Astrocyte (in vitro differentiated cells and primary cell): ENCODE data around the gene EPN3.

ENCODE experiments used
- CTCF ChIP-seq: IDR thresholded peaks from 2 replicates; pipeline ENCODE4 v1.5.1; 2011; ENCODE audit warnings: low read depth, mild to moderate bottlenecking, inconsistent platforms, low read length, moderate library complexity; ENCODE audit not compliant: insufficient read depth
- EZH2 ChIP-seq: IDR thresholded peaks from 2 replicates; pipeline ENCODE4 v1.6.1; 2012; ENCODE audit warnings: mild to moderate bottlenecking, low read length, inconsistent platforms; ENCODE audit not compliant: insufficient read depth

- TF ChIP-seq CTCF = no peak
- no peak for TF ChIP-seq EZH2
Measured at GRCh38 chr17:50499721-50500120, 32.8 kb upstream of the EPN3 start.
